Suprapubic skin (tissue), 4 donors: ENCODE data around the gene RMI2.

Source experiments
- CTCF ChIP-seq, 2 donors: fragments of 200-600 bp in 1 of 2; fragments of 450-650 bp in 1 of 2; sonication (generic) in 1 of 2; IDR thresholded peaks; one replicate each; pipeline ENCODE4 v1.5.1; 2016 to 2019; ENCODE audit warnings: antibody characterized with exemption in 2 of 2, mild to moderate bottlenecking in 1 of 2, moderate library complexity in 1 of 2
- EP300 ChIP-seq: sonication (generic); formaldehyde crosslinking; IDR thresholded peaks from one replicate; pipeline ENCODE4 v1.6.1; 2017; ENCODE audit warnings: antibody characterized with exemption
- POLR2A ChIP-seq, 2 donors: fragments of 450-650 bp; IDR thresholded peaks; one replicate each; pipeline ENCODE4 v1.6.1; 2017; ENCODE audit warnings: antibody characterized with exemption in 2 of 2, mild to moderate bottlenecking in 2 of 2, moderate library complexity in 2 of 2
- POLR2AphosphoS5 ChIP-seq, 3 donors: sonication (generic); formaldehyde crosslinking; IDR thresholded peaks; one replicate each; pipeline ENCODE4 v1.6.1; 2017; ENCODE audit warnings: antibody characterized with exemption in 3 of 3

- TF ChIP-seq CTCF (IDR thresholded peaks at IDR 0.05) (no peak), EP300 (no peak), POLR2A (IDR thresholded peaks at IDR 0.05) (no peak), POLR2AphosphoS5 (IDR thresholded peaks at IDR 0.05) (no peak)
These were observed 48.9 kb upstream of the RMI2 start for GRCh38 chr16:11296351-11296705.
